GM21737 (cell line): ENCODE measurements around the gene SMCO4.

Source experiments
- ATAC-seq: cut with Tn5 transposase; IDR thresholded peaks from one replicate; pipeline ENCODE4 v1.9.1; 2021; ENCODE audit warnings: mild to moderate bottlenecking, moderate library complexity; ENCODE audit not compliant: unreplicated experiment

The SMCO4 gene

DNA sequence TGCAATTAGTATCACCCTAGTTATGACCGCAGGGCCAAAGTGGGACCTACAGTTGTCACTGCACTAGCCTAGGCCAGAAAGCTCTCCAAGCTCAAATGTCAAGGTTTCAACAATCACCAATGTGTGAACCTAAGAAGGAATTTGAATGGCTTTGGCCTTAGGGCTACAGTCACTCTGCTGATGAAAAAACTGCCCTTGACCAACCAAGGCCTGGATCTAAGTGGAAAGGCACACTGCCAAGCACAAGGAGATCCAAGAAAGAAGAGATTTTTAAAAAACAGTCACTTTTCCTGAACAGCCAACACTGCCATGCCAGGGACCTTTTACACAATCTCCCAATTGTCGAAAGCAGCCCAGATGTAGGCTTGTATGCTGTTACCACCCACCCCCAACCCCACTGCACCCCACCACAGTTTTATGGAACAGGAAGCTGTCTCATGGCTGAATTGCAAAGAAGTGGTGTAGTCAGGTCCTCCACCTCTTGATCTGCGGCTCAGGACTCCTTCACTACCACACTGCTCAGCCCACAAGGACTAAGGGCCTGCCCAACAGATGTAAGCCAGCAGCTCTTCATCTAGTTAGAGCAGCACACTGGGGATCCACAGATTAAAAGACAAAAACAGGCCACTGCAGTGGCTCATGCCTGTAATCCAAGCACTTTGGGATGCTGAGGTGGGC is 32.9 kb downstream of the SMCO4 start:
- no peak for ATAC-seq

DNA sequence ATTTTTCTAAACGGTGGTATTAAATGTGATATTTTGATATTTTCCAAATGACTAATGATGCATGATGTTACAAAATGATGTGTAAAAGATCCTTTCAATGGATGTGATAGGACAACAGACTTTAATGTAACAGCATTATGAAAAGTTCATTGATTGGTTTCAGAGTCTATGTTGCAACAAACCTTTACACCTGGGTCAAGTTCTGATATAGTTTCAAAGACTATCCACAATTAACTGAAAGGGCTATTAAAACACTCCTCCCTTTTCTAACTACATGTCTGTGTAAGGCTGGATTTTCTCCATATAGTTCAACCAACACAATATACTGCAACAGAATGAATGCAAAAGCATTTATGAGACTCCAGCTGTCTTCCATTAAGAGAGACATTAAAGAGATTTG is 35.7 kb downstream of the SMCO4 start:
- no peak for ATAC-seq

- ATAC-seq, result no peak
These were observed 37.5 kb downstream of the SMCO4 start for GRCh38 chr11:93505703-93506102.

GRCh38 chr11:93504110-93505095 is 38.8 kb downstream of the SMCO4 start:
- ATAC-seq, result no peak

DNA sequence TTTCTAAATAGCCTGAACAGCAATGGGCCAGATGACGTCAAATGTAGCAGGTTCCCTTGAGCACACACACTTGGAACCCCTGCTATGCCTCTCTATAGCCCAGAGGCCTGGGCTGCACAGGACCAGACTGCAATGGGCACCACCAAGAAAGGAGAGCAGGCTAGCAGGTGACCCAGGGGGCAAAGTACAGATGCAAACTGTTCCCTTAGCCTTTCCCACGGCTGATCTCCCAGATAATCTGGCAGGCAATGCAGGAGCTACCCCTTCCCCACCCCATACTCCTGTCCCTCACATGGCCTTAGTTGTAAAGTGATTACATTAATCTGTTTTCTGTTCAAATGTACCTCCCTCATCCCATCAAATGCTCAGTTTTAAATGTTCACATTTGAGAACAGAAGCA is 41.3 kb downstream of the SMCO4 start:
- no peak for ATAC-seq

- no peak for ATAC-seq
These were observed 42.4 kb downstream of the SMCO4 start for GRCh38 chr11:93500759-93501158.

DNA sequence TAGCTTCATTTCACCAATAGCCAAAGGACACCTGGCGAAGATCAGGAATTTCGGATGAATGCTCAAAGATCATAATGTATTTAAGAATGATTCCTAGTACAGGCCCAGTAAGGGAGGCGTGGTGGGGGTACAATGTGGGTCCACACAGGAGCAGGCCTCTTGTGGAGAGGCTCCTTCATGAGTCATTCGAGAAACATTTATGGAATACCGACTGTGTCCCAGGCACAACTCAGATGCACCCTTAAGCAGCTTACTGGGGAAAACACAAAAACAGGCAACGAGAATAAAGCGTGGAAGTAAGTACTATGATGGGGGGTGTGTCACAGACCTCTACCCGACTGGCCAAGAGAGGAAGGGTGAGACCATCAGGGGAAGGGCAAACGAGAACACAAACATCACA is 44.5 kb downstream of the SMCO4 start:
- no peak for ATAC-seq

DNA sequence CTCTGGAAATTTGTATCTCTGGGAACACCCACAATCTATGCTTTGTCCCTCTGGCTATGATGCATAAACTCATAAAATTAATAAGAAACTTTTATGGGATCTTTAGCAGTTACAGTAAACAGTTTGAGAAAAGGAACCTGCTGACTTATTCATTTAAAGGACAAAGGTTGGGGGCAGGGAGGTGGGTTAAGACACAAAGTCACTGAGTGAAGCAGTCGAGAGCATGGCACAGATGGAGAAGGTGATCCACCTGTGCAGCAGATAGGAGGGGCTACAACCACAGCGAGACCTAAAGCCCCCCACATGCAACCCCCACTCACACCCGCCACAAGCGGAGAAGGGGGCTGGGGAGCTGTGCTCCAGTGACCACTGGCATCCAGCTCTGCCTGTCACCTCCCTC is 45.0 kb downstream of the SMCO4 start:
- ATAC-seq, result no peak

DNA sequence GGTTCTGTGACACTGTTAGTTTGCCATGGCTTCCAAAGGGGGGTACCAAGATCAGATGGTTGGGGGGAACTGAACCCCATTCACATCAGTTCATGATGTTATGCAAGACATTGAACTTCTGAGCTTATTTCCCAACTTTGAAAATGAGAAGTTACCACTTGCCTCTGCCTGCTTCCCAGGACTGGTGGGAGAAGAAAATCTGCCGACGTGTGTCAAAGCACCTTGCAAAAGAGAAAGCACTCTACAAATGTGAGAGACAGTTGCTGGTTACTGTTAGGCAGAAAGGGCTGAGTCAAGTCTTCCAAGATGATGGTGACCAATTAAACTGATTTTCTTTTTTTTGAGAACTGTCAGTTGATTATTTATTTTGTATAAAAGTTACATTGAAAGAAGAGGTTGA is 45.6 kb downstream of the SMCO4 start:
- no peak for ATAC-seq

GRCh38 chr11:93494357-93494756 is 48.8 kb downstream of the SMCO4 start:
- ATAC-seq, result no peak

GRCh38 chr11:93493252-93493897 is 49.8 kb downstream of the SMCO4 start:
- ATAC-seq, result no peak

DNA sequence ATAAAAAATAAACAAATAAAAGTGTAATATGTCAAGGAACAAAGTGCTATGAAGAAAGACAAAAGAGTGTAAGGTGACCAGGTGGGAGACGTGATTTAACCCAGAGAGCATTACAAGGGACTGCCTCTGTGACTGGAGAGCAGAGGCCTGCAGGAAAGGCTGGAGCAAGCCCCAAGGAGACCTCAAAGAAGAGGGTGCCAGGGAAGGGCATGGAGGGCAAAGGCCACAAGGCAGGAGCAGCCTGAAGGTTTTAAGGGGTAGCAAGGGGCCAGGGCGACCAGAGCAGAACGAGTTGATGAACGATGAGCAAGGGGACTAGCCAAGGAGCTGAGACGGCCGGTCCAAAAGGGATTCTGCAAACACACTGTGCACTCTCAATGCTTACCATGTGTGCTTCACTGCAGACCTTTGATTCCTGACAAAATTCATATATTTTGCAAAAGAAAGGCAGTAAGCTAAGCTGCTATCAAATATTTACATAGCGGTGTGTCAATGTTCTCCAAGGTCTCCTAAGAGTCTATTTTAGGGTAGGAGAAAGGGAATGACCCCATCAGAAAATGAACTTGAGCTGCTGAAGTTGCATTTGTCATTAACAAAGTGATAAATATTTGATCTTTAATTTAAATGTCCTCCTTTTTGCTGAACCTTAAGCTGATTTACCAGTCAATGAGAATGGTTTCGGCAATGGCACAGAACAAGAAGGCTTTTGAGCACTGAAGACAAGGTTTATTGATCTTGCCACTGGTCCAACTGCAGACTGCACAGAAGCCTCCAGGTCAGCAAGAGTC is 50.5 kb downstream of the SMCO4 start:
- ATAC-seq, result no peak

DNA sequence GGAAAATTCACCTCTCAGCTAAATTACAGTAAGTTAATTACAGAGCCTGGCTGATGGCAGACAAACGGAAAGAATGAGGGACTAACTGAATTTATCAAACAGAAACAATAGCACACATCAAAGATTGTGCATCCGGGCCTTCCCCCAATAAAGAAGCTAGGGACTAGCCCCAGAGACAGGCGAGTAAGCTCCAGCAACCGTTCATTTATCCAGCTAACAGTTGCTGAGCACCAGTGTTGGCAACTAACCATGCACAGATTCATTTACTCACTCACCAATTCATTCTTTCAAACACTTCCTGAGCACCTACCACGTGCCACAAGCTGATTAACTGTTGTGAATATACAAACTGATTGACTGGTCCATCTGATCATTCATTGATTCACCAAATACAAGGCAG is 51.2 kb downstream of the SMCO4 start:
- no peak for ATAC-seq

DNA sequence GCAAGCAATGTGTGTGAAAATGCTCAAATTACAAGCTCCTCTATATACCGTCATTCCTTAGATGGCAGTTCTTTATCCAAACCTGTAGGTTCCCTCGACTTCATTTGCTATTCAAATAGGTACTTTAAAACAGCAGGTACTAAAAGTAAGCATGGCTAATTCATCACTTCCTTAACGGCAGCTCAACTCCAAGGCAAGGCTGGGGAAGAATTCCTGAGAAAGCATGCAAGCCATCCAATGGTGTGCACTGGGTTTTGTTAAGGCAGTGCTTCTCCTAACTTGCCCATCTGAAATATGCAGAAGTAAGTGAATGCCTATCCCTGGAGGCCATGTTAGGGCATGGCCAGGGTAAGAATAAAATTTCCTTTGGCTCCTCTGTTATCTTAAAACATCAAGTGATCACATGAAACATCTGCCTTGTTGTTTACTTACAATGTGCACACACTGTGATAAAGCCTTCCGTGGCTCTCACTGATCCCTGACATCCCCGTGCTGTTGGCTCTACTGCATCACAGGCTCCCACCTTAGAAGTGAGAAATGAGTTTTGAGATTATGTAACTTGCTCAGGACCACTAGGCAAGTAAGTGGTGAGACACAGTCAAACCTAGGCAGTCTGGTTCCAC is 52.1 kb downstream of the SMCO4 start:
- no peak for ATAC-seq

- no peak for ATAC-seq
These were observed 53.4 kb downstream of the SMCO4 start for GRCh38 chr11:93489841-93490240.

DNA sequence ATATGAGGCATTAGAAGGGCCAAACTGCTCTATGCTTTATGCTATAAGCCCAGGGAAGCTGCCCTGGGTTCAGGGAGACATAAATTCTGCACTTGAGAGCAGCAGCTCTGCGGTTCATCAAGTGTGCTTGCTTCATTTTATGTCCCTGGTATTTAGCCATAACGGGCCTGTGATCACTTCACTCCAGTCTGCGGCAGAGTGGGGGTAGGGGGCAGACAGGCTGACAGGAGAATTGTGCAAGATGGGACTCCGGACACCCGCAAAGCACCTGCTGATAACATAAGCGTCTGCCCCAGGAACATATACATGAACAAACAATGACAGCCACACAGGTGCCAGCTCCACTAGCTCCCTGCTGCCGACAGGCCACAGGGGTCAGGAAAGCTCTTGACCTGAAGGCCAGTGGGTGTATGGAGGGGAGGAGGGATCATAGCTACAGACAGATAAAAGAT is 56.1 kb downstream of the SMCO4 start:
- ATAC-seq, result no peak

DNA sequence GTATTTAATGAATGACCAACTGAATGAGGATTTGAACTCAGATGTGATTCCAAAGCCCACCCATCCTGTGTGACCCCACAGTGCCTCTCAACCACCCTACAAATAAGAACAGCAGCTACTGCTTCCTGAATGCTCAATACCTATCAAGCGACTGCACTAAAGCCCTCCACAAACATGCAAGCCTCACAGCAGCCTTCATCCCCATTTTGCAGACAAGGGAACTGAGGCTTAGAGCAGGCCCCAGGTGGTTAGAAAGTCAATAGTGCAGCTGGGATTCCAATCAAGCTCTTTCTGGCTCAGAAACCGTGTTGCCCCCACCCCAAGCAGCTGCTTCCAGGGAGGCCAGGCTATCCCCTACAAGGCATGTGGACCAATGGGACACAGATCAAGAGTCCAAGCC is 57.2 kb downstream of the SMCO4 start:
- no peak for ATAC-seq

DNA sequence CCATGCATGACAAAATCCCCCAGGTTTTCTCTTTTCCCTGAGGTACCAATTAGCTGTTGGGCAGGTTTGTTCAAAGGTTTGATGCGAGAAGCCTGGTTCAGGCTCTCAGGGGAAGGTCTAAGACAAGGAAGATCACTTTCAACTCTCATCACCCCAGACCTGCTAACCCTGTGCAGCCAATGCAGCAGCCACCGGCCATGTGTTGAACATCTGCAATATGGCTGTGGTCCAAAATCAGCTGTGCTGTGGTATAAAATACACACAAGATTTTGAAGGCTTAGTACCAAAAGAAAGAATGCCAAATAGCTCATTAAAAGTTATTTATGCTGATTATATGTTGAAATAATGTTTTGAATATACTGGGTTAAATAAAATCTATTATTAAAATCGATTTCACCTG is 58.5 kb downstream of the SMCO4 start:
- no peak for ATAC-seq

DNA sequence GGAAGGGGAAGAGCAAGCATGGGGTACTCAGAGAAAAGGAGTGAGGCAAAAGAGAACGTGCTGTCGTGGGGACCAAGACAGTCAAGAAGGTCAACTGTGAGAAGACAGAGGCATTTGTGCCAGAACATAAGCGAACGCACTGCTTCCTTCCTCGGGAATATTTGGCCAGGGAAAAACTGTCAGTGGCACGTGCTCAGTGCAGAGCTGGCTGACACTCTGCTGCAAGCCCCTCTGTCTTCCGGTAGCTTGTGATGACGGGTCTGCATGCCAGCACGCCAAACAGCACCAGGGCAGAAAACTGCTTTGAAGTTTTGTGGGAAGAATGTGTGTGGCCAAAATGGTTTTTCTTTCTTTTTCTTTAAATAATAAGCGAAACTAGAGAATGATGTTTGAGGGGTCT is 60.6 kb downstream of the SMCO4 start:
- ATAC-seq, result no peak

GRCh38 chr11:93481696-93482095 is 61.5 kb downstream of the SMCO4 start:
- ATAC-seq, result no peak
